Activated CD8-positive, alpha-beta T cell treated with anti-CD3 and anti-CD28 coated beads for 36 hours (primary cell): Measurements from ENCODE around the gene DCC. TPM values are rescaled to one million over a fixed set of nuclear protein-coding genes. Genes with fewer than 3 reads are reported as not detected.

Experiments
- ATAC-seq: fragments of 200-7000 bp; cut with Tn5 transposase; one replicate; pipeline ENCODE4 v1.10.0; 2021; ENCODE audit warnings: mild to moderate bottlenecking, moderate library complexity
- CTCF ChIA-PET: fragments of 350-600 bp; sonication (Branson Sonifier 250); formaldehyde crosslinking; loops from one replicate; lab custom pipeline; 2021; ENCODE audit warnings: antibody characterized with exemption; lab: Charles Lee
- POLR2A ChIA-PET: fragments of 350-600 bp; sonication (Branson Sonifier 250); formaldehyde crosslinking; loops from one replicate; lab custom pipeline; 2021; ENCODE audit warnings: antibody characterized with exemption; lab: Charles Lee
- DNase-seq: peaks from one replicate; pipeline ENCODE4 v3.0.0-alpha.2; 2020
- H3K27ac Mint-ChIP-seq: one replicate; pipeline ENCODE4 v1.8.0; 2021; ENCODE audit warnings: mild to moderate bottlenecking, mixed read lengths
- H3K27me3 Mint-ChIP-seq: one replicate; pipeline ENCODE4 v1.8.0; 2021; ENCODE audit warnings: mixed read lengths
- H3K36me3 Mint-ChIP-seq: one replicate; pipeline ENCODE4 v1.8.0; 2021; ENCODE audit warnings: low read depth, mixed read lengths
- H3K4me1 Mint-ChIP-seq: one replicate; pipeline ENCODE4 v1.8.0; 2021; ENCODE audit warnings: low read depth, mixed read lengths
- H3K4me3 Mint-ChIP-seq: one replicate; pipeline ENCODE4 v1.8.0; 2021; ENCODE audit warnings: mild to moderate bottlenecking, moderate library complexity, mixed read lengths
- H3K9me3 Mint-ChIP-seq: one replicate; pipeline ENCODE4 v1.8.0; 2021; ENCODE audit warnings: mixed read lengths
- CTCF ChIP-seq: fragments of 200-600 bp; IDR thresholded peaks from one replicate; pipeline ENCODE4 v1.8.0; 2022; ENCODE audit warnings: antibody characterized with exemption, mild to moderate bottlenecking
- intact Hi-C: fragments of 100-400 bp; cut with micrococcal nuclease; formaldehyde crosslinking; loops from one replicate; pipeline ENCODE4 v1.10.0; 2022
- total RNA-seq, 2 experiments: library from RNA; stranded (reverse); gene quantifications; one replicate each; pipeline ENCODE4 v1.2.3, GENCODE V29; 2021

The DCC gene
- total RNA-seq, 2 experiments from 2014 or later = not detected

GRCh38 chr18:52437161-52437560 is 97.2 kb downstream of the DCC start:
- H3K4me3 Mint-ChIP-seq = no peak overlapping the region
- no peak overlapping the region for H3K27ac Mint-ChIP-seq
- POLR2A ChIA-PET = no interaction called here
- ATAC-seq (no peak), DNase-seq (no peak)
- H3K36me3 Mint-ChIP-seq = no peaks in the 10 kb centered on the region
- H3K9me3 Mint-ChIP-seq = peaks cover 3% of the 10 kb centered on the region
- TF ChIP-seq CTCF = no peak
- intact Hi-C loops = no loop called here
- CTCF ChIA-PET = no interaction called here
- no peaks in the 10 kb centered on the region for H3K4me1 Mint-ChIP-seq
- H3K27me3 Mint-ChIP-seq = no peaks in the 10 kb centered on the region

GRCh38 chr18:52439457-52439856 is 99.5 kb downstream of the DCC start:
- ChIA-PET POLR2A (no interaction called here), CTCF (no interaction called here)
- Mint-ChIP-seq H3K36me3 (no peaks in the 10 kb centered on the region), H3K4me1 (no peaks in the 10 kb centered on the region), H3K9me3 (peaks cover 3% of the 10 kb centered on the region), H3K27me3 (no peaks in the 10 kb centered on the region), H3K4me3 (no peak overlapping the region), H3K27ac (no peak overlapping the region)
- ATAC-seq (no peak), DNase-seq (no peak)
- no peak for TF ChIP-seq CTCF
- intact Hi-C loops = no loop called here

GRCh38 chr18:52441794-52442193 is 101.8 kb downstream of the DCC start:
- no peaks in the 10 kb centered on the region for H3K4me1 Mint-ChIP-seq
- no peak overlapping the region for H3K27ac Mint-ChIP-seq
- TF ChIP-seq CTCF = no peak
- no peaks in the 10 kb centered on the region for H3K27me3 Mint-ChIP-seq
- H3K36me3 Mint-ChIP-seq = no peaks in the 10 kb centered on the region
- POLR2A ChIA-PET = no interaction called here
- intact Hi-C loops = no loop called here
- H3K4me3 Mint-ChIP-seq = no peak overlapping the region
- CTCF ChIA-PET = no interaction called here
- DNase-seq (no peak), ATAC-seq (no peak)
- H3K9me3 Mint-ChIP-seq = peaks cover 3% of the 10 kb centered on the region

- Mint-ChIP-seq H3K4me1 (no peaks in the 10 kb centered on the region), H3K27ac (no peak overlapping the region), H3K9me3 (peaks cover 3% of the 10 kb centered on the region), H3K36me3 (no peaks in the 10 kb centered on the region), H3K27me3 (no peaks in the 10 kb centered on the region), H3K4me3 (no peak overlapping the region)
- TF ChIP-seq CTCF = no peak
- POLR2A ChIA-PET = no interaction called here
- intact Hi-C loops = no loop called here
- DNase-seq (no peak), ATAC-seq (no peak)
- CTCF ChIA-PET = no interaction called here
These were observed 102.7 kb downstream of the DCC start for GRCh38 chr18:52442686-52443085.

GRCh38 chr18:52451256-52451655 is 111.3 kb downstream of the DCC start:
- no peak for TF ChIP-seq CTCF
- no peaks in the 10 kb centered on the region for H3K9me3 Mint-ChIP-seq
- intact Hi-C loops = no loop called here
- H3K27me3 Mint-ChIP-seq = no peaks in the 10 kb centered on the region
- ChIA-PET POLR2A (no interaction called here), CTCF (no interaction called here)
- no peak for DNase-seq
- ATAC-seq = no peak
- H3K27ac Mint-ChIP-seq = no peak overlapping the region
- no peaks in the 10 kb centered on the region for H3K4me1 Mint-ChIP-seq
- H3K36me3 Mint-ChIP-seq = no peaks in the 10 kb centered on the region
- H3K4me3 Mint-ChIP-seq = no peak overlapping the region
